Common myeloid progenitor, CD34-positive (primary cell): Measurements from ENCODE around the gene NT5E.

Experiments used
- CTCF ChIA-PET: fragments of 350-600 bp; sonication (Branson Sonifier 250); formaldehyde crosslinking; loops from one replicate; lab custom pipeline; 2021; ENCODE audit warnings: antibody characterized with exemption; lab: Charles Lee
- POLR2A ChIA-PET: fragments of 350-600 bp; sonication (Branson Sonifier 250); formaldehyde crosslinking; loops from one replicate; lab custom pipeline; 2021; ENCODE audit warnings: antibody characterized with exemption; lab: Charles Lee
- DNase-seq, 3 donors: peaks; one replicate each; pipeline versions ENCODE4 v3.0.0 to v3.0.0-alpha.2; 2013
- H3K27ac ChIP-seq, 2 experiments: 1 replicate in 1 of 2; 2 replicates in 1 of 2; pipeline ENCODE4 v1.7.0; 2013; ENCODE audit warnings: inconsistent platforms in 2 of 2, low read length in 2 of 2, mild to moderate bottlenecking in 2 of 2, low read depth in 1 of 2, moderate library complexity in 1 of 2; ENCODE audit not compliant: severe bottlenecking in 2 of 2, insufficient read depth in 1 of 2, poor library complexity in 1 of 2
- H3K27me3 ChIP-seq, 5 experiments: replicated peaks in 2 of 5; 1 replicate in 3 of 5; 2 replicates in 2 of 5; pipeline versions ENCODE4 v1.6.1 to v1.7.0; 2013; ENCODE audit warnings: low read length in 4 of 5, mild to moderate bottlenecking in 2 of 5, moderate library complexity in 2 of 5, inconsistent platforms in 1 of 5; ENCODE audit not compliant: insufficient read depth in 5 of 5, control insufficient read depth in 4 of 5
- H3K36me3 ChIP-seq, 4 experiments: 1 replicate in 2 of 4; 2 replicates in 2 of 4; pipeline versions ENCODE4 v1.6.1 to v1.7.0; 2013; ENCODE audit warnings: low read length in 3 of 4, control low read depth in 1 of 4, mild to moderate bottlenecking in 1 of 4; ENCODE audit not compliant: control insufficient read depth in 4 of 4, insufficient read depth in 4 of 4
- H3K4me1 ChIP-seq, 4 experiments: 1 replicate in 3 of 4; 2 replicates in 1 of 4; pipeline versions ENCODE4 v1.6.1 to v1.7.1; 2013; ENCODE audit warnings: low read length in 3 of 4, mild to moderate bottlenecking in 3 of 4, control low read depth in 1 of 4, inconsistent platforms in 1 of 4, moderate library complexity in 1 of 4; ENCODE audit not compliant: control insufficient read depth in 4 of 4, insufficient read depth in 4 of 4; ENCODE audit errors: control extremely low read depth in 1 of 4
- H3K4me3 ChIP-seq, 7 experiments: 1 replicate in 4 of 7; 2 replicates in 3 of 7; pipeline versions ENCODE4 v1.5.1 to v1.7.0; 2013; ENCODE audit warnings: mild to moderate bottlenecking in 7 of 7, low read length in 6 of 7, moderate library complexity in 6 of 7, inconsistent platforms in 2 of 7, low read depth in 2 of 7, control low read depth in 1 of 7; ENCODE audit not compliant: insufficient read depth in 4 of 7, control insufficient read depth in 1 of 7; ENCODE audit errors: extremely low read depth in 1 of 7
- H3K9me3 ChIP-seq, 5 experiments: 1 replicate in 4 of 5; 2 replicates in 1 of 5; pipeline versions ENCODE4 v1.6.1 to v1.7.1; 2013; ENCODE audit warnings: low read length in 4 of 5, mild to moderate bottlenecking in 2 of 5, inconsistent platforms in 1 of 5, low read depth in 1 of 5, moderate library complexity in 1 of 5; ENCODE audit not compliant: control insufficient read depth in 4 of 5, insufficient read depth in 2 of 5; ENCODE audit errors: control extremely low read depth in 1 of 5
- WGBS: methylation state at CpG from one replicate; pipeline ENCODE4 v1.1.5; 2013; ENCODE audit not compliant: insufficient coverage; 5-methylcytosine and 5-hydroxymethylcytosine counted together

NT5E gene

DNA sequence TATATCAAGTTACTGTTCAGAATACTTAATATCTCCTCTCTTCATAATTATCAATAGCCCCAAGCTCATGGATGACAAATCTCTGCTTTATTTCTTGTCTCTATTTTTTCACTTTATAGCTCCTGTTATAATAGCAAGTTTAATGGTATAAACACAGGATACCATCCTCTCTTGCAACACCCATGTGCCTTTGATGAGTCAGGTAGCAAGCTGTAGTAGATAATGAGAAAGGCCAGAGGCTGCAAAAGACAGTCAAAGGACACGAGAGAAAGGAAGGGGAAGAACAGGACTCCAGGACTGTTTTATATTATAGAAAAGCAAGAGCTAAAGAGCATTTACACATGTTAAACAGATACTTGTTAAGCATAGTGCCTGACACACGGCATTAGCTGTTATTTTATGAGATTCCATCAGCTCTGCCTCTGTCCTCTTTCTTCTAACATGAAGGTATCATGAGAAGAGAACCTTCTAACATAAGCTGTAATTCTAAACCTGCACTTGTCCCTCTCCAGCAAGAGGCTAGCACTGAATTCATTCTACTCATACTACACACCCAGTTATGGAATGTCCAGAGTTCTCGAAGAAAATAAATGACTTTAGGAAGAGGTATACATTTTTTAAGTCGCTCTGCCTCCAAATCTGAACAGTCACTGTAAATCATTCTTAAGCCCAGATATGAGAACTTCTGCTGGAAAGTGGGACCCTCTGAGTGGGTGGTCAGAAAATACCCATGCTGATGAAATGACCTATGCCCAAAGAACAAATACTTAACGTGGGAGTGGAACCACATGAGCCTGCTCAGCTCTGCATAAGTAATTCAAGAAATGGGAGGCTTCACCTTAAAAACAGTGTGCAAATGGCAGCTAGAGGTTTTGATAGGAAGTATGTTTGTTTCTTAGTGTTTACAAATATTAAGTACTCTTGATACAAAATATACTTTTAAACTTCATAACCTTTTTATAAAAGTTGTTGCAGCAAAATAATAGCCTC, 45.0 kb downstream of the NT5E start:
- no peaks in the 10 kb centered on the region for H3K36me3 ChIP-seq
- H3K27ac ChIP-seq: no peak overlapping the region
- no peak for DNase-seq
- H3K9me3 ChIP-seq: peaks cover 0 to 17% (median 12%) of the 10 kb centered on the region in 5 experiments
- H3K4me3 ChIP-seq: no peak overlapping the region
- H3K4me1 ChIP-seq: peaks cover 0 to 7% (median 4%) of the 10 kb centered on the region in 4 experiments
- ChIA-PET POLR2A (no interaction called here), CTCF (interaction anchor here (1.0 to 2.2 kb wide), 3 partner anchors 11 to 140 kb away, joined by 3 to 15 read pairs (median 4); no protein-coding TSS in a partner anchor)
- 100% methylated on average over 2 of the region's 5 CpGs for WGBS
- peaks cover 0 to 62% (median 10%) of the 10 kb centered on the region in 5 experiments for H3K27me3 ChIP-seq

DNA sequence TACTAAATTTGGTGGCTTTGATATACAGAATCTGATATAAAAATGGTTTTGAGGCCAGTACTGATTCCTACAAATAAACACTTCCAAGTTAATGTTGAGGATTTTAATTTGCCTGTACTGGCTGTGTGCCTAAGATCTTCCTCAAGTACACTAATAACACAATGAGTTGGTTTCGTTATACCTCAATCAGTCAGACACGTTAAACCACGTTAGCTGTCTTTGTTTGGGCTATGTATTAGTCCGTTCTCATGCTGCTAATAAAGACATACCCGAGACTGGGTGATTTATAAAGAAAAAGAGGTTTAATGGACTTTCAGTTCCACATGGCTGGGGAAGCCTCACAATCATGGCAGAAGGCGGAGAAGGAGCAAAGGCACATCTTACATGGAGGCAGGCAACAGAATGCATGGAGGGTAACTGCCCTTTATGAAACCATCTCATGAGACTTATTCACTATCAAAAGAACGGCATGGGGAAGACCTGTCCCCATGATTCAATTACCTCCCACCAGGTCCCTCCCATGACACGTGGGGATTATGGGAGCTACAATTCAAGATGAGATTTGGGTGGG, 46.2 kb downstream of the NT5E start:
- 100% methylated on average over 3 of the region's 8 CpGs for WGBS
- Histone ChIP-seq H3K9me3 (peaks cover 0 to 17% (median 12%) of the 10 kb centered on the region in 5 experiments), H3K36me3 (no peaks in the 10 kb centered on the region), H3K27me3 (peaks cover 0 to 50% (median 7%) of the 10 kb centered on the region in 5 experiments), H3K27ac (no peak overlapping the region), H3K4me1 (peaks cover 0 to 7% (median 4%) of the 10 kb centered on the region in 4 experiments), H3K4me3 (no peak overlapping the region)
- POLR2A ChIA-PET: no interaction called here
- CTCF ChIA-PET: interaction anchor here (1.3 to 2.2 kb wide), 2 partner anchors 13 to 16 kb away, joined by 5 to 7 read pairs; no protein-coding TSS in a partner anchor
- no peak for DNase-seq

DNA sequence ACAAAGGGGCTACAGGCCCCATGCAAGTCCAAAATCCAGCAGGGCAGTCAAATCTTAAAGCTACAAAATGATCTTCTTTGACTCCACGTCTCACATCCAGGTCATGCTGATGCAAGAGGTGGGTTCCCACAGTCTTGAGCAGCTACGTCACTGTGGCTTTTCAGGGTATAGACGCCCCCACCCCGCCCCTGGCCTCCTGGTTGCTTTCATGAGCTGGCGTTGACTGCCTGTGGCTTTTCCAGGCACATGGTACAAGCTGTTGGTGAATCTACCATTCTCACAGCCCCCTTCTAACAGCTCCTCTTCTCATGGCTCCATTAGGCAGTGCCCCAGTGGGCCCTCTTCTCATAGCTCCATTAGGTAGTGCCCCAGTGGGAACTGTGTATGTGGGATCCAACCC, 47.0 kb downstream of the NT5E start:
- ChIA-PET POLR2A (no interaction called here), CTCF (interaction anchor here (1.0 to 2.2 kb wide), 3 partner anchors 14 to 20 kb away, joined by 3 to 7 read pairs (median 5); no protein-coding TSS in a partner anchor)
- peaks cover 0 to 2% (median 0%) of the 10 kb centered on the region in 4 experiments for H3K36me3 ChIP-seq
- H3K4me3 ChIP-seq: no peak overlapping the region
- H3K27me3 ChIP-seq: peaks cover 0 to 43% (median 1%) of the 10 kb centered on the region in 5 experiments
- peaks cover 0 to 17% (median 12%) of the 10 kb centered on the region in 5 experiments for H3K9me3 ChIP-seq
- no peak overlapping the region for H3K27ac ChIP-seq
- H3K4me1 ChIP-seq: peaks cover 0 to 7% (median 4%) of the 10 kb centered on the region in 4 experiments
- no peak for DNase-seq
- WGBS: 97% methylated on average over 5 of the region's 5 CpGs

DNA sequence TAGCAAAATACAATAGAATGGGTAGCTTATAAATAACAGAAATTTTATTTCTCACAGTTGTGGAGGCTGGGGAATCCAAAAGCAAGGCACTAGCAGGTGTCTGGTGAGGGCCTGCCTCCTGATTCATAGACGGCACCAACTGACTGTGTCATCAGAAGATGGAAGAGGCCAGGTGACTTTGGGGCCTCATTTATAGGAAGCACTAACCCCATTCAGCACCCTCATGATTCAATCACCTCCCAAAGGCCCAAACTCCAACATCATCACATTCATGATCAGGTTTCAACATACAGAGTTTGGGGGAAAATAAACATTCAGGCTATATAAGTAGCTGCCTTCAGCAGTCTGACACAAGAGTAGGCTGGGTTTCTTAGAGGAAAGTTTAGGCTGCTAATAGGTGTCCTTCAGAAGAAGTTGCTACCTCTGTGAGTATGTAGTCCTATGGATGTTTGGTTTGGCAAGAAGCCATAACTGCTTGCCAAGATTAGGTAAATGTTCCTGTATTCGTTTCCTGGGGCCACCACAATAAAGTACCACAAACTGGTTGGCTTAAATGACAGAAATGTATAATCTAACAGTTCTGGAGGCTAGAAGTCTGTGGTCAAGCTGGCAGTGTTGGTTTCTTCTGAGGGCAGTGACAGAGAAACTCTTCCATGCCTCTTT, 48.8 kb downstream of the NT5E start:
- peaks cover 0 to 17% (median 12%) of the 10 kb centered on the region in 5 experiments for H3K9me3 ChIP-seq
- no peak overlapping the region for H3K4me3 ChIP-seq
- peaks cover 0 to 7% (median 4%) of the 10 kb centered on the region in 4 experiments for H3K4me1 ChIP-seq
- DNase-seq: peak; percentile 45 to 77 (median 77)
- H3K27ac ChIP-seq: no peak overlapping the region
- ChIA-PET POLR2A (no interaction called here), CTCF (interaction anchor here (1.9 to 2.2 kb wide), 3 partner anchors 16 to 20 kb away, joined by 4 to 8 read pairs (median 5); no protein-coding TSS in a partner anchor)
- H3K27me3 ChIP-seq: peaks cover 0 to 27% (median 0%) of the 10 kb centered on the region in 5 experiments
- 60% methylated on average over 2 of the region's 2 CpGs for WGBS
- peaks cover 0 to 13% (median 2%) of the 10 kb centered on the region in 4 experiments for H3K36me3 ChIP-seq

DNA sequence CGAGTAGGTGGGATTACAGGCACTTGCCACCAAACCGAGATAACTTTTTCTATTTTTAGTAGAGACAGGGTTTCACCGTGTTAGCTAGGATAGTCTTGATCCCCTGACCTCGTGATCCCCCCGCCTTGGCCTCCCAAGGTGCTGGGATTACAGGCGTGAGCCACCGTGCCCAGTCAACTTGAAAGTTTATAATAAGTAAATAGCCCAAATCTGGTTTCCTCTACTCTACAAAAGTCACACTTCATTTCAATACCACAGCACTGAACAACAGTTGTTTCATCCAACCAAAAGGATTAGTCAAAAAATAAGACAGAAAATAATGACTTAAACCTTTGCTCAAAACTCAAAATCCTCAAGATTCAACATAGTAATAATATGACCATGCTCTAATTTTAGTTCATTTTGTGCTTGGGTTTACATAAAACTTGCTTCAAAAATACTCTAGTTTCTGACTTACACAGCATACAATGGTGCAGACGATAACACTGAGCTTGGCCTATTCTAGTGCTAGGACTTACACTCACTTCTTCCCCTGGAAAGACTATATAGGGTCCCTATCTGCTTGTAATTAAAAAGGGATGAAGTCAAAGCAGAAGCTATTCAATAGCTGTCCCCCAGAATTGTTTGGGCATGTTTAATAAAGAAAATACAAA, 56.7 kb downstream of the NT5E start:
- no peak for DNase-seq
- ChIA-PET CTCF (interaction anchor here (1.1 to 2.1 kb wide), 4 partner anchors 10 to 23 kb away, joined by 3 to 6 read pairs (median 4); no protein-coding TSS in a partner anchor), POLR2A (no interaction called here)
- WGBS: 95% methylated on average over 7 of the region's 8 CpGs
- Histone ChIP-seq H3K4me1 (no peaks in the 10 kb centered on the region), H3K27me3 (no peaks in the 10 kb centered on the region), H3K9me3 (no peaks in the 10 kb centered on the region), H3K27ac (no peak overlapping the region), H3K4me3 (no peak overlapping the region), H3K36me3 (peaks cover 13 to 38% (median 15%) of the 10 kb centered on the region in 4 experiments)

DNA sequence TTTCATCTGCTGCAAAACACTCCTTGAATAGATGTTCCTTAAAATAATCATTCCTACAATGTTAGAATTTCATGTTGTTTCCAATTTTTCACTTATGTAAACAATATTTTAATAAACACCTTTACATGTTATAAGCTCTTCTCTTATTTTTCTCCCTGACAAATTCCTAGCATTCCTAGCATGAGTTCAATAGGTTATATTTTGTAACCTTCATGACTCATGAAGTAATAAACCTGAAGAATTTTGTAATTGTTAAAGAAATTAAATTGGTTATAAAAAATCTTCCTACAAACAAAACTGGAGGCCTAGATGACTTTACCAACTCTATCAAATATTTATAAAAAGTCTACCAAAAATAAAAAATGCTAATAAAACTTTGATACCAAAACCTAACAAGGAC, 66.3 kb downstream of the NT5E start:
- Histone ChIP-seq H3K4me1 (no peaks in the 10 kb centered on the region), H3K27ac (no peak overlapping the region), H3K9me3 (no peaks in the 10 kb centered on the region), H3K36me3 (peaks cover 26 to 40% (median 36%) of the 10 kb centered on the region in 4 experiments), H3K27me3 (no peaks in the 10 kb centered on the region), H3K4me3 (no peak overlapping the region)
- DNase-seq: no peak
- CTCF ChIA-PET: interaction anchor here (1.2 kb wide), 1 partner anchor 9 kb away, joined by 3 read pairs; no protein-coding TSS in a partner anchor
- POLR2A ChIA-PET: no interaction called here
